ENCODE data around the gene TAB2.

- TF ChIP-seq, protein P1, sequence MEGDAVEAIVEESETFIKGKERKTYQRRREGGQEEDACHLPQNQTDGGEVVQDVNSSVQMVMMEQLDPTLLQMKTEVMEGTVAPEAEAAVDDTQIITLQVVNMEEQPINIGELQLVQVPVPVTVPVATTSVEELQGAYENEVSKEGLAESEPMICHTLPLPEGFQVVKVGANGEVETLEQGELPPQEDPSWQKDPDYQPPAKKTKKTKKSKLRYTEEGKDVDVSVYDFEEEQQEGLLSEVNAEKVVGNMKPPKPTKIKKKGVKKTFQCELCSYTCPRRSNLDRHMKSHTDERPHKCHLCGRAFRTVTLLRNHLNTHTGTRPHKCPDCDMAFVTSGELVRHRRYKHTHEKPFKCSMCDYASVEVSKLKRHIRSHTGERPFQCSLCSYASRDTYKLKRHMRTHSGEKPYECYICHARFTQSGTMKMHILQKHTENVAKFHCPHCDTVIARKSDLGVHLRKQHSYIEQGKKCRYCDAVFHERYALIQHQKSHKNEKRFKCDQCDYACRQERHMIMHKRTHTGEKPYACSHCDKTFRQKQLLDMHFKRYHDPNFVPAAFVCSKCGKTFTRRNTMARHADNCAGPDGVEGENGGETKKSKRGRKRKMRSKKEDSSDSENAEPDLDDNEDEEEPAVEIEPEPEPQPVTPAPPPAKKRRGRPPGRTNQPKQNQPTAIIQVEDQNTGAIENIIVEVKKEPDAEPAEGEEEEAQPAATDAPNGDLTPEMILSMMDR (IDR thresholded peaks at IDR 0.05), result no peak
- no peak for TF ChIP-seq POLR2A (IDR thresholded peaks at IDR 0.05)
These were observed 122.1 kb downstream of the TAB2 start for GRCh38 chr6:149439626-149440025.
